AG04449 (cell line): ENCODE data around the gene ASTN2.

ENCODE experiments used
- CTCF ChIA-PET: fragments of 350-600 bp; formaldehyde crosslinking; extraction: SDS; loops from one replicate; lab custom pipeline; 2021; ENCODE audit warnings: antibody characterized with exemption; lab: Yijun Ruan, JAX
- POLR2A ChIA-PET: fragments of 400-600, 350-600 bp; formaldehyde crosslinking; extraction: SDS; loops from one replicate; lab custom pipeline; 2020; ENCODE audit warnings: antibody characterized with exemption, inconsistent platforms; lab: Yijun Ruan, JAX
- DNase-seq: peaks from one replicate; pipeline ENCODE4 v3.0.0-alpha.2; 2010; ENCODE audit warnings: low read depth, low spot score
- H3K4me3 ChIP-seq: 2 replicates; pipeline ENCODE4 v1.5.1; 2011; ENCODE audit warnings: low read depth, mild to moderate bottlenecking, control low read depth, low read length
- TF ChIP-seq, protein P1 (sequence below): IDR thresholded peaks from one replicate; pipeline ENCODE4 v1.5.1; 2011; ENCODE audit warnings: mild to moderate bottlenecking, moderate library complexity, low read length, control low read depth, inconsistent platforms; ENCODE audit not compliant: insufficient read depth; ENCODE audit errors: missing control alignments

Gene ASTN2

GRCh38 chr9:117425566-117425965 is 10.7 kb upstream of the ASTN2 start:
- ChIA-PET CTCF (no interaction called here), POLR2A (no interaction called here)
- TF ChIP-seq, protein P1, sequence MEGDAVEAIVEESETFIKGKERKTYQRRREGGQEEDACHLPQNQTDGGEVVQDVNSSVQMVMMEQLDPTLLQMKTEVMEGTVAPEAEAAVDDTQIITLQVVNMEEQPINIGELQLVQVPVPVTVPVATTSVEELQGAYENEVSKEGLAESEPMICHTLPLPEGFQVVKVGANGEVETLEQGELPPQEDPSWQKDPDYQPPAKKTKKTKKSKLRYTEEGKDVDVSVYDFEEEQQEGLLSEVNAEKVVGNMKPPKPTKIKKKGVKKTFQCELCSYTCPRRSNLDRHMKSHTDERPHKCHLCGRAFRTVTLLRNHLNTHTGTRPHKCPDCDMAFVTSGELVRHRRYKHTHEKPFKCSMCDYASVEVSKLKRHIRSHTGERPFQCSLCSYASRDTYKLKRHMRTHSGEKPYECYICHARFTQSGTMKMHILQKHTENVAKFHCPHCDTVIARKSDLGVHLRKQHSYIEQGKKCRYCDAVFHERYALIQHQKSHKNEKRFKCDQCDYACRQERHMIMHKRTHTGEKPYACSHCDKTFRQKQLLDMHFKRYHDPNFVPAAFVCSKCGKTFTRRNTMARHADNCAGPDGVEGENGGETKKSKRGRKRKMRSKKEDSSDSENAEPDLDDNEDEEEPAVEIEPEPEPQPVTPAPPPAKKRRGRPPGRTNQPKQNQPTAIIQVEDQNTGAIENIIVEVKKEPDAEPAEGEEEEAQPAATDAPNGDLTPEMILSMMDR: no peak
- H3K4me3 ChIP-seq: no peak overlapping the region
- DNase-seq: no peak

- POLR2A ChIA-PET: no interaction called here
- TF ChIP-seq, protein P1: no peak
- DNase-seq: no peak
Measured at GRCh38 chr9:117424291-117424690, 9.4 kb upstream of the ASTN2 start.

GRCh38 chr9:117418111-117418510 is 3.3 kb upstream of the ASTN2 start:
- CTCF ChIA-PET: interaction anchor here (0.8 kb wide), 1 partner anchor 681 kb away, joined by 3 read pairs; no protein-coding TSS in a partner anchor
- POLR2A ChIA-PET: no interaction called here
- TF ChIP-seq, protein P1: no peak
- H3K4me3 ChIP-seq: no peak overlapping the region
- no peak for DNase-seq

More at GRCh38 chr9:117424291-117424690, 9.4 kb upstream of the ASTN2 start:
- CTCF ChIA-PET: no interaction called here
- no peak overlapping the region for H3K4me3 ChIP-seq

DNA sequence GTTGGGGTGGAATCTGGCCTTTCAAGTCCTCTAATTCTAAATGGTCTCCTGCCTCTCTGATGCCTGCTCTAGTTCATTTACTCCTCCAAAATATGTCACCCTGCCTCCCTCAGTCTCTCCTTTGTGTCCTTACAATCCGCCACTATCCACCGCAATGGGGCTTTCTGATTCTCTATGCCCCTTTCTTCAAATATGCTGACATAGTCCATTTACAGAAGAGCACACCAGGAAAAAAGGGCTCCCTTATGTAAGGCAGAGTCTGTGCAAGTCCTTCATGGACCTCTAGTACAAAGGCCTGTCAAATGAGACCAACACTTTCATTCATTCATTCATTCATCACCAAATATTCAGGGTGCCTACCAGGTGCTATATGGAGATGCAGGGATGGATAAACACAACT is 2.0 kb upstream of the ASTN2 start:
- DNase-seq: no peak
- TF ChIP-seq, protein P1: no peak
- ChIA-PET POLR2A (no interaction called here), CTCF (interaction anchor here (0.6 kb wide), 1 partner anchor 97 kb away, joined by 3 read pairs; no protein-coding TSS in a partner anchor)
- no peak overlapping the region for H3K4me3 ChIP-seq

DNA sequence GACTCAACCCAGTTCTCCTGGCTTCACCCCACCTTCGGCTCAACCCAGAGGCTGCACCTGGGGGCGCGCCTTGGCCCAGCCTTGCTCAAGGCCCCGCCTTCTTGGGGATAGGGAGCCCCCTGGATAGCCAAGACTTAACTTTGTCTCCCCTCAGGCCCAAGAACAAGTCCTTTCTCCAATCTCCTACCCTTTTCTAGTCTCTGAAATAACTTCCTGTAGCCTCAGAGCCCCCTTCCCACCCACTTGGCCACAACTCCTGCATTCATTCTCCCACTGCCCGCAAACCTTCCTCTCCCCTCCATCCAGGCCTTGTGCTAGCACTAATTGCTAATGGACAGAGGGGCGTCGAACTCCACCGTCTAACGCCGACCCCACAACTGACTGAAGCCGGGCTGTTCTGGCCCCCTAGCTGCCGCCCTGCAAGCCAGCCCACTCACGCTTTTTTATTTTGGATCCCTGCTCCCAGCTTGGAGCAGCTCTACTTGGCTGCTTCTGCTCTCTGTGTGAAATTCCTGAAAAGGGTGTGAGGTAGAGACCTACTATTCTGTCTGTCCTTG is 579 bp upstream of the ASTN2 start:
- ChIA-PET CTCF (no interaction called here), POLR2A (no interaction called here)
- TF ChIP-seq, protein P1: no peak
- no peak for DNase-seq
- peak overlapping the region; percentile 42 for H3K4me3 ChIP-seq

GRCh38 chr9:117414220-117414905 is 494 bp downstream of the ASTN2 start:
- POLR2A ChIA-PET: no interaction called here
- CTCF ChIA-PET: no interaction called here
- TF ChIP-seq, protein P1: no peak
- H3K4me3 ChIP-seq: peak overlapping the region; percentile 42
- no peak for DNase-seq
